ENCODE measurements around the gene PRUNE2. TPM values are rescaled to one million over a fixed set of nuclear protein-coding genes. Genes with fewer than 3 reads are reported as not detected.

PRUNE2 gene
- total RNA-seq, 2 donors from 2014 or later = 357 to 477 TPM

GRCh38 chr9:76657265-76657664 is 248.6 kb downstream of the PRUNE2 start:
- DNase-seq (ENCODE audit: low spot score) = no peak
- intact Hi-C loops (cut with DNase I) = no loop called here

- DNase-seq (ENCODE audit: low spot score) = no peak
- intact Hi-C loops (cut with DNase I) = no loop called here
These were observed 249.9 kb downstream of the PRUNE2 start for GRCh38 chr9:76655971-76656370.

DNA sequence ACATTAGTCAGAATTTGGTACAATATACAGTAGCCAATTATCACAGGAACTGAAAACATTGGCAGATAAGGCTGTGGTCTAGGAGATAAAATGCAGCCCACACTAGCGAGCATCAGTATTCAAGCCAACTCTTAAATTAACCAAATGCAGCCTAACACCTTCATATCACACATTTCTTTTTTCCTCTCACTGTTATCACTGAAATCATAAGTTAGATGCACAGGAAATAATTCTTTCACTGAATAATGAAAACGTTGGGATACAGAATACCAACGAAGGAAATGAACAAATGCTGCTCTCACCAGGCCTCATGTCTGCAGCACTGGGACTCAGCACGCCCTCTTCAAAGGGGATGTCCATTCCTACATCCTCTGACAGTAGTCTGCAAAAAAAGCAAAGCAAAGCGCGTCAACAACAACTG is 250.8 kb downstream of the PRUNE2 start:
- DNase-seq (ENCODE audit: low spot score) = no peak
- intact Hi-C loops (cut with DNase I) = no loop called here

DNA sequence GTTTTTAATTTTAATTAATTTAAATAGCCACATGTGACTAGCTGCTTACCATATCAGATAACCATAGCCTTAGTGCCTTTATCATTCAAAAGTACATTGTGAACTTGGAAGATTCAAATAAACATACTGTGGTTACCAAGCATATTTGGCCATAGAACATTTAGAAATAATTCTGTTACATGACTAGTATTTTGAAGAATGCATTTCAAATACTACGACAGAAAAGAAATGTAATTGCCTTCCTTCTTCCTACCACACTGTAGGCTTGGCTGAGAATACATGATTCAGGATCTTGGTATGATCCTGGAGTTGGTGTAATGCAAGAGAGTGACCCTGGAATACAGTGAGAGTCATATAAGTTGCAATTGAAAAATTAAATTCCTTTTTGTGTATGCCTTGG is 251.3 kb downstream of the PRUNE2 start:
- intact Hi-C loops (cut with DNase I) = no loop called here
- no peak for DNase-seq (ENCODE audit: low spot score)

DNA sequence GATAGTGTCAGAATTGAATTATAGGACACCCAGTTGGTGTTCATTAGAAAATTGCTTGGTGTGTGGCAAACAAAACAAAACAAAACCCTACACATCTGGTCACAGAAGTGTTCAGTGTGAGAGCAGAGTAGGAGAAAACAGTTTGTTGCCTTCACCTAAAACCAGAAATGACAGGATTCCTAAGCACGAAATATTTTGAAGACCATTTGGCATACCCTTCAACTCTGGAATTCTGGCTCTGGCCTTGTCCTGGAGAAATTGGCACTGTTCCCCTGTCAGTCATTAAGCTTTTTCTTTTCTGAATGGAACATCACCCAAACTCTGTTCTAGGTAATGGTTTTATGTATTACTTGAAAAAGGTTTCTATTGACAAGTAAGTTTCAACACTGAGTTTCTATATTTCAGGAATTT is 251.9 kb downstream of the PRUNE2 start:
- DNase-seq (ENCODE audit: low spot score) = no peak
- intact Hi-C loops (cut with DNase I) = no loop called here

- intact Hi-C loops (cut with DNase I) = no loop called here
- DNase-seq (ENCODE audit: low spot score) = no peak
These were observed 253.0 kb downstream of the PRUNE2 start for GRCh38 chr9:76652894-76653293.

DNA sequence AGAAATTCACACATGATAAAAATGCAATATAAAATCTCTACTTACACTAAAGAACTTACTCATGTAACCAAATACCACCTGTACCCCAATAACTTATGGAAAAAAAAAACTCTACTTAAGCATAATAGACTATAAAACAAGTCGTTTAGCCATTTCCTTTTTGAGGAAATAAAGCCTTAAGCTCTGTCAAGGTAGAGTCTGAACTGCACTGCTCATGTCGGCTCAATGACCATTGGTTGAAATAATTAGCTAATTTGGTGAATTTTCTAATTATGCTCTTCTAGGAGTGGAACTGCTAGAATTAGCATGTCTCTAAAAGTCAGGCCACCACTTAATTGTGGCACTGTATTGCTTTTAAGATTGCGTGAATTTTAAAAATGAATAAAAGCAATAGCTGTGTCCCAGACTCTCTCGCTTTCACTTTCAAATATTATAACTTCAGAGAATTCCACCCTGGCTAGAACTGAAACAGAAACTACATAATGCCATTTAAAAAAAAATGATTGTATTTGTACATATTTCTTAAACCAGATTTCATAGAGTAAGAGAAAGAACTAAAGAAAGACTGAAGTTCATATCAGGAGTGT is 254.7 kb downstream of the PRUNE2 start:
- intact Hi-C loops (cut with DNase I) = no loop called here
- DNase-seq (ENCODE audit: low spot score) = no peak

GRCh38 chr9:76650692-76651091 is 255.2 kb downstream of the PRUNE2 start:
- no peak for DNase-seq (ENCODE audit: low spot score)
- intact Hi-C loops (cut with DNase I) = no loop called here

DNA sequence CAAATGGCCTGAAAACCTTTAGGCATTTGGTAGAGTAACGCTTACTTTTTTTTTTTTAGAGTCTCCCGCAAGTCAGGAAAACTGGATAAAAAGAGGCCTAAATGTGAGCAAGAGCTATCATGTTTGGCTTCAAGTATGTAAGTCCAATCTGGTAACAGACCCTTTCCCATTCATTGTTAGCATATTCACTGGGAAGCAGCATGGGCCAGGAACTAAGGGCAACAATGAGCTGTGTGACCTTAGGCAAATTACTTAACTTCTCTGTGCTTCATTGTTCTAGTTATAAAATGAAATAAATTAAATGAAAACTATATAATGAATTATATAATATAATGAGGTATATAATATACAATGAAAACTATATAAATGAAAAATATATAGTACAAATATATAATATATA is 256.0 kb downstream of the PRUNE2 start:
- intact Hi-C loops (cut with DNase I) = no loop called here
- DNase-seq (ENCODE audit: low spot score) = no peak

- no peak for DNase-seq (ENCODE audit: low spot score)
- intact Hi-C loops (cut with DNase I) = no loop called here
These were observed 259.7 kb downstream of the PRUNE2 start for GRCh38 chr9:76646249-76646648.

DNA sequence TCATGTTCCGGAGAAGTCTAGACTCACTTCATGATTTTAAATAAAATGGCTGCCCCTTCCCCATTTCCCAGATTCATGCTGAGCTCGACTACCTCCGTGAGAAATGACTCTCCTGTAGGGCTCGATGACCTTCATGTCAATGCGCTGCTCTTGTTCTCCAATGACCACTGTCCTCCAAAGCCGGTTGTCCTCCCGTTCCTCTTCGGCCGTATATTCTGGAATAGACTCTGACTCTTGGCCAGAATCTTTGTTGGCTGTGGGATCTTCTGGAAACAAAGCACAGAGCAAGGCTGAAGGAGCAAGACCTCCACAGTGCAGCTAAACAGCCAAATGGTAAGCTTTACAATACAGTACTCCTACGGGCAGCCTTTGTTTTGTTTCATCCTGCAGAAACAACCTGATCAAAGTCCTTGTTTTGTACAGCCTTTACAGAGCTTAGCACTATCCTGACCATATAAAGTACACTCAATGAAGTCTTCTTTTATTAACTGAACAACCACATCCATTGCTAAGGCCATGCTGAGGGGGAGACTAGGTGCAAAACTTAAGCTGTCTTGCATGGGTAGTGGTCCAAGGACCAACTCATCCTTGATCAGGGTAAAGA is 261.2 kb downstream of the PRUNE2 start:
- intact Hi-C loops (cut with DNase I) = no loop called here
- DNase-seq (ENCODE audit: low spot score) = no peak

GRCh38 chr9:76644171-76644570 is 261.7 kb downstream of the PRUNE2 start:
- intact Hi-C loops (cut with DNase I) = no loop called here
- DNase-seq (ENCODE audit: low spot score) = no peak

DNA sequence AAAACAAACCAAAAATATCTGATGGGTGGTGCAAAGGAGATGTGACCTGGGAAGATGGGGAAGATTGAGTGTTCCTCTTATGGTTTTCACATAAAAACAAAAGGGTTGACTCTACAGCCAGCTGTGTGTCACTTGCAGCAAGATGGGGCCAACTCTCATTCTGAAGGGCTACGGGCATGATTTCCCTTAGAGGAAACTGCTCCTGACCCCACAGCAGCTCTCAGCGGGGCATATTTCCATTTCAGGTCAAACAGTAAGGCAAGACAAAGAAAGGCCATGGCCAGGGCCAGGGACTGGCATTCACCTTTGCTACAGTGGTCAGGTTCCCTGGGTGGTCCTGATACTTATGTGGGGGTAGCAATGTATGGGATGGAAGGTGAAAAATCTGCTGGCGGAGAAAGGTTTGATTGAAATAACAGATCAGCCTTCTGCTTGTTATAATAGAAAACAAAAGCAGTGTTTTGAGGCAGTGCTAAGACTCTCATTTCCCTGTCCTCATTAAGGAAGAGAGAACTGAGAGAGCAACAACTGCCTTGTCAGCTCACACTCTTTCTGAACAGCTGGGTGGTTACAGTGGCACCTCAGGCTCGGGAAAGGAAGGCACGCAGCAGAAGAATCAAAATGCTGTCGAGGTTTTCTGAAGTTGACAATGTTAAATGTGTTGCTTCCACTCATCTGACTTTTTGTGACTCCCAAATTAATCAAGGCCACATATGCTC is 262.4 kb downstream of the PRUNE2 start:
- intact Hi-C loops (cut with DNase I) = no loop called here

GRCh38 chr9:76642701-76643209 is 263.2 kb downstream of the PRUNE2 start:
- intact Hi-C loops (cut with DNase I) = no loop called here

More for the DNA sequence above, 262.4 kb downstream of the PRUNE2 start:
- no peak for DNase-seq (ENCODE audit: low spot score)

GRCh38 chr9:76642074-76642473 is 263.8 kb downstream of the PRUNE2 start:
- DNase-seq (ENCODE audit: low spot score) = no peak
- intact Hi-C loops (cut with DNase I) = no loop called here

More at GRCh38 chr9:76642701-76643209, 263.2 kb downstream of the PRUNE2 start:
- DNase-seq (ENCODE audit: low spot score) = no peak

DNA sequence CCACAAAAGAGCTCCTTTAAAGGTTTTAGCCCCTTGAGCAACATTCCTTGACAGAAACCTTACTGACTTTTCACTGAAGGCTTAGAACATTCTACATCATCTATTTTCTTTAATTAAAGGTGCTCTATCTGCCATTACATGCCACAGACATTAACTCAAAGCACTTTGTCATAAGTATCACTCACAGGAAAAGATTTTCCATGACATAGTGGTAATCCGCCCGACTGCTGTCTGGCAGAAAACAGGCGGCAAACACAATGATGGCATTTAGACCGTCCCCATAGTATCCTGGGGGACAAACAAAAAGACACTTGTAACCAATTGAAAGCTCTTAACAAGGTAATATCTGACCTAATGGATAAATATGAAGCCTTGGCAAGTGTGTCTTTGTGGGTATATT is 267.9 kb downstream of the PRUNE2 start:
- intact Hi-C loops (cut with DNase I) = no loop called here
- DNase-seq (ENCODE audit: low spot score) = no peak

GRCh38 chr9:76637416-76637815 is 268.5 kb downstream of the PRUNE2 start:
- intact Hi-C loops (cut with DNase I) = no loop called here
- no peak for DNase-seq (ENCODE audit: low spot score)

DNA sequence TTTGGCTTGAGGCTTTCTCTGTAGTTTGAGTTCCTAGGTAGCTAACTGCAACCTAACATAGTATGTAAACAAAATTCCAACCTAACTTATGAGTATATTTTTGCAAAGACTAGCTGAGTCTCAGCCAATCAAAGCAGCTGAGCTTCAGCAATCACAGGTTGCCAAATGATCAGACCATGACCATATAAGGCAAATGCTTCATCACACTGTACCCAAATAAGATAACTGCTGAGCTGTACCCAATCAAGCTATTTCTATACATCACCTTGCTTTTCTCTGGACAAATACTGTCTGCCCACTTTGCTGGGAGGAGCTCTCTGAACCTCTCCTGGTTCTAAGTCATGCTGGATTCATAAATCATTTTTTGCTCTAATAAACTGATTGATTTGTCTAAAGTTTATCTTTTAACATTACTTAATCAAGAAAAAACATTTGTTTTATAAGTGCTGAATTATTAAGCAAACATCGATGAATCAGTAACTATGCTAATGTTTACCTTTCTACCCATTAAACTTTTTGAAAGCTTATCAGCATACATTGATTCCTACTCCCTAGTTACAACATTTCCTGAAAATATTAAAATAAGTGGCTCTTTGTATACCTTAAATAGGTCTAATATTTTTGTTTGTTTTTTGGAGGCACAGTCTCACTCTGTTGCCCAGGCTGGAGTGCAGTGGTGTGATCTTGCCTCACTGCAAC is 271.4 kb downstream of the PRUNE2 start:
- intact Hi-C loops (cut with DNase I) = no loop called here
- DNase-seq (ENCODE audit: low spot score) = no peak

GRCh38 chr9:76630916-76631315 is 275.0 kb downstream of the PRUNE2 start:
- no peak for DNase-seq (ENCODE audit: low spot score)
- intact Hi-C loops (cut with DNase I) = no loop called here
